ENCODE measurements around the gene ETV6.

ETV6 gene

GRCh38 chr12:11815397-11815796 lies 165.9 kb downstream of the ETV6 start:
- DNase-seq = no peak
- TF ChIP-seq CTCF (IDR thresholded peaks at IDR 0.05; ENCODE audit: low read depth, low read length, missing control alignments) = no peak
- no peaks in the 10 kb centered on the region for H3K36me3 ChIP-seq (replicated peaks)
- H3K27ac ChIP-seq = no peak overlapping the region
- in situ Hi-C loops (cut with HindIII; ENCODE audit: low pct_ligation_motif_present, low sequenced_read_pairs) = no loop called here
- no peak overlapping the region for H3K4me3 ChIP-seq (ENCODE audit: low read depth, low read length)
- no peaks in the 10 kb centered on the region for H3K27me3 ChIP-seq (replicated peaks)

DNA sequence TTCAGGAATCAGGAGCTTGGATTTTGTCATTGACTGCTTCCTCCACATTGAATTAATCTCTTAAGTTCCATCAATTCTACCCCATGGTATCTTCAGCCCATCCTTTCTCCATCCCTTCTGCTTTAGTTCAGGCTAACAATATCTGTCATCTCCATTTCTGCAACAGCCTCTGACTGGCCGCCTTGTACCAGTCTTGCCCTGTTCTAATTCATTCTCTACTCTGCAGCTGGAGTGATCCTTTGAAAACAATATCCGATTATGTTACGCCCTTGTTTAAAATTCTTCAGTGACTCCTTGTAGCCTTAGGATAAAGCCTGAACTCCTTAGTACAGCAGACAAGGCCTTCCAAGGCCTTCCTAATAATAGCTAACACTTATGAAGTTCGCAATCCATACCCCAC lies 170.2 kb downstream of the ETV6 start:
- Histone ChIP-seq H3K36me3 (replicated peaks) (no peaks in the 10 kb centered on the region), H3K27me3 (replicated peaks) (no peaks in the 10 kb centered on the region), H3K4me3 (ENCODE audit: low read depth, low read length) (no peak overlapping the region), H3K27ac (no peak overlapping the region)
- DNase-seq = no peak
- no peak for TF ChIP-seq CTCF (IDR thresholded peaks at IDR 0.05; ENCODE audit: low read depth, low read length, missing control alignments)
- in situ Hi-C loops (cut with HindIII; ENCODE audit: low pct_ligation_motif_present, low sequenced_read_pairs) = no loop called here

DNA sequence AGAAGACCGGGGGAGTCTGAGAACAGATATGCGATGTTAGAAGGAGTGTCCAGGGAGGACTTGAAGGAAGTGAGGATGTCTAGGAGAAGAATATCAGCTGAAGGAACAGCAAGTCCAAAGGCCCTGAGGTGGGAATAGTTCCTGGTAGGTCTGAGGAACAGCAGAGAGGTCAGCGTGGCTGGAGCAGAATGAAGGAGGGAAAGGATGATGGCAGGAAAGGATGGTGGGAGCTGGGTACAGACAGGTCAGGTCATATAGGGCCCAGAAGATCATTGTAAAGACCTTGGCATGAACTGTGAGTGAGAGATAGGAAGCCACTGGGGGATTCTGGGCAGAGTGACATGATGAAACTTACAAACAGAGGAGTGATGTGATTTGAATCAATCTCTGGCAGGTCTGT lies 171.0 kb downstream of the ETV6 start:
- Histone ChIP-seq H3K27me3 (replicated peaks) (no peaks in the 10 kb centered on the region), H3K36me3 (replicated peaks) (no peaks in the 10 kb centered on the region), H3K27ac (no peak overlapping the region), H3K4me3 (ENCODE audit: low read depth, low read length) (no peak overlapping the region)
- no peak for TF ChIP-seq CTCF (IDR thresholded peaks at IDR 0.05; ENCODE audit: low read depth, low read length, missing control alignments)
- no peak for DNase-seq
- in situ Hi-C loops (cut with HindIII; ENCODE audit: low pct_ligation_motif_present, low sequenced_read_pairs) = no loop called here

GRCh38 chr12:11821386-11822080 lies 172.1 kb downstream of the ETV6 start:
- Histone ChIP-seq H3K27me3 (replicated peaks) (no peaks in the 10 kb centered on the region), H3K36me3 (replicated peaks) (no peaks in the 10 kb centered on the region), H3K27ac (peak overlapping the region; percentile 88), H3K4me3 (ENCODE audit: low read depth, low read length) (no peak overlapping the region)
- in situ Hi-C loops (cut with HindIII; ENCODE audit: low pct_ligation_motif_present, low sequenced_read_pairs) = no loop called here
- no peak for DNase-seq
- no peak for TF ChIP-seq CTCF (IDR thresholded peaks at IDR 0.05; ENCODE audit: low read depth, low read length, missing control alignments)

DNA sequence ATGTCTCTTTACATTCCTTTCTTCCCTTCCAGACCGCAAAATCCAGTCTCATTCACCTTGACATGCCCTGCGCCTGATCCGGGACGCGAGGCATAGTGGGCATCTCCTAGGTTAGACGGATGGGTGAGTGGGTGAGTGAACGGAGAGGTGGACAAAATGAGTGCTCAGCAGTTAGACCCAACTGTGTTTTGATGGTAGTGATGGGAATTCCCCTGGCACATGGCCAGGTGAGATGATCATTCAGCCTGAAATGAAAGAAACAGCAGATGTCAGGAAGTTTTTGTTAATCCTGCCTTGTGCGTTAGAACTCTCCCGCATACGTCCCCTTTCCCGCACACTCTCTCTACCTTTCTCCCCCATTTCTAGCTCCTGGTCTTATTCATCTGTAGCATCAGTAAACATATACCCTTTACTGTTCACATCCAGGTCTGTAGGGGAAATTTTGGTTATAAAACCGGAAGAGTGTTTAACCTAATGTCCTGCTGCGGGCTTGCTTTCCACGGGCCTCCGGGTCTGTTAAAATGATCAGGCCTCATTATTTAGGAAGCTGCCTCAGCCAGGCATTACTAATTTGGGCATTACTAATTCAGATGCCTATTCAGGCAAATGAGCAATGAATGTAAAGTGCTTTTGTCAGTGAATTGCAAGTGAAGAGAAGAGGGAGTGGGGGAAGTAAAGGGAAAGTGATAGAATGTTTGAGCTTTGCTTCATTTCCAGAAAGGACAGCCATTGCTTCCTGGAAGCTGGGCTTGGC lies 172.8 kb downstream of the ETV6 start:
- no peak for TF ChIP-seq CTCF (IDR thresholded peaks at IDR 0.05; ENCODE audit: low read depth, low read length, missing control alignments)
- peak; percentile 69 for DNase-seq
- Histone ChIP-seq H3K36me3 (replicated peaks) (no peaks in the 10 kb centered on the region), H3K27me3 (replicated peaks) (no peaks in the 10 kb centered on the region), H3K27ac (peak overlapping the region; percentile 88), H3K4me3 (ENCODE audit: low read depth, low read length) (no peak overlapping the region)
- in situ Hi-C loops (cut with HindIII; ENCODE audit: low pct_ligation_motif_present, low sequenced_read_pairs) = no loop called here

Measured in brain microvascular endothelial cell (primary cell).